ENCODE data around the gene DDRGK1.

DDRGK1 gene

DNA sequence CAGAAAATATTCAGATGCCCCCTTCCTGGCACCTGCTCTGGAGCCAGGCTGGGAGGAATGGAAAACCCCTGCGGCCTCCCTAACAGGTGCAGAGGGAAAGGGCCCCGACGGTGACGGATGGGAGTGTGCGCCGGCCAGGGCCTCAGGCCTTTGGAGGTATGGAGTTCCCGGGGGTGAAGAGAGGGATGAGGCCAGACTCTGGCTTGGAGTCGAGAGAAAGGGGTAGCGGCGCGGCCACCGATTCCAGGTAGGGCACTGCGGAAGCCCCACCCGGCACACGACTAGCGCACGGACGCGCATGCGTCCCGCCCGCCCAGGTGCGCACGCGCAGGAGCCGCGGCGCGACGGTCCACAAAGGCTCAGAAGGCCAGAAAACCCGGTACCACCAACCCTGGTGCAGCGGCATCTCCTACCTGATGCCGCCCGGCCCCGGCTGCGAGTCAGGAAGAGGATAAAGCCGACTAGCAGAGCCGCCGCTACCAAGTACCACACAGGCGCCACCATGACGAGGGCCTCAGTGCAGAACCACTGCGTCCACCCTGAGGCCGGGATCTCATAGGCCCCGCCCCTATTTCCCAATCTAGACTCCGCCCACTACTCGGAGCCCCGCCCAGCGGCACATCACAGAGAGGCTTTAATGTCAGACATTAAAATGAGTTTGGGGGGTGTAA, at the start of gene DDRGK1:
DDRGK1 (minus strand) TSS at position 559 of the 671 bp plus-strand sequence; CDS start at position 504, 55 bp downstream.
- DNase-seq = peak; percentile 88 to 90

DNA sequence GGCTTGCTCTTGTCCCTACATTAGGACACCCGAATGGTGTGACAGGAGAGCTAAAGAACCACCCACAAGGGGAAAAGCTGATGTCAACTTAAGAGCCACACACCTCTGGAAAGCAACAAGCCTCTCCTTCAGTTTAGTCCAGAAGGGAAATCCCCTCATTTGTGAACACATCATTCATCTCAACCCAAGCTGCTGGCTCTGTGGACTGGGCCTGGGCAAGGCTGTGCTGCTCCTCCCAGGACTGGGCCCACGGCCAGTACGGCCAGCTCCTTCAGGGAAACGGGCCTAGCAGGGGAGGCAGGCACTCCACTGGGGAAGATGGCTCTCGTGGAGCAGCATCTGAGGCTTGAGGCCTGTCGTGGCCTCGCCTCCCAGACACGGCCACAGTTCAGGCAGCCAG, 47.3 kb upstream of the DDRGK1 start:
- DNase-seq = no peak

- DNase-seq = no peak
Measured at GRCh38 chr20:3250091-3250504, 45.6 kb upstream of the DDRGK1 start.

DNA sequence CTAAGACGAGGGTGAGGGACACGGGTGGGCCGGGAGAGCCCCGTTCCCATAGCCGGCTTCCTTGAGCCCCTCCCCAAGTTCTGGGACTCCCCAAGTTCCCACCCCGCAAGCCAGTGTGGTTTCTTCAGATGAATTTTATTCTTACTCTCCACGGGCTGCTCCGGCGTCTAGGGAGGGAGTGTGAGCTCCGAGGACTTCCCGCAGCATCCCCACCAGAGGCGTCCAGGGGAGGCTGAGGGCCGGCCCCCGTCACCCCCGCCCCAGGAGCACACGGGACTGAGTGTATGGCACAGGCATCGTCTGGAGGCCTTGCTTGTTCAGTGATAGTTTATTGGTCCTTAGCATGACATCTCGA, 44.5 kb upstream of the DDRGK1 start:
- DNase-seq = no peak

- no peak for DNase-seq
Measured at GRCh38 chr20:3248167-3248992, 43.9 kb upstream of the DDRGK1 start.

- no peak for DNase-seq
Measured at GRCh38 chr20:3247638-3248037, 43.2 kb upstream of the DDRGK1 start.

DNA sequence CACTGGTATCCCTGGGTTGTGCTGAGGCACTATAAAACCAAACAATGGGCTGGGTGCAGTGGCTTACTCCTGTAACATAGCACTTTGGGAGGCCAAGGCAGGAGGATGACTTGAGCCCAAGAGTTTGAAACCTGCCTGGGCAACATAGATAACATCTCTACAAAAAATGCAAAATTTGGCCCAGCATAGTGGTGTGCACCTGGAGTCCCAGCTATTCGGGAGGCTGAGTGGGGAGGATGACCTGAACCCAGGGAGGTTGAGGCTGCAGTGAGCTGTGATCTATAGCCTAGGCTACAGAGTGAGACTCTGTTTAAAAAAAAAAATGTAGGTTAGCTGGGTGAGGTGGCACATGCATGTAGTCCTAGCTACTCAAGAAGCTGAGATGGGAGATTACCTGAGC, 42.2 kb upstream of the DDRGK1 start:
- no peak for DNase-seq

GRCh38 chr20:3245711-3246110, 41.2 kb upstream of the DDRGK1 start:
- no peak for DNase-seq

DNA sequence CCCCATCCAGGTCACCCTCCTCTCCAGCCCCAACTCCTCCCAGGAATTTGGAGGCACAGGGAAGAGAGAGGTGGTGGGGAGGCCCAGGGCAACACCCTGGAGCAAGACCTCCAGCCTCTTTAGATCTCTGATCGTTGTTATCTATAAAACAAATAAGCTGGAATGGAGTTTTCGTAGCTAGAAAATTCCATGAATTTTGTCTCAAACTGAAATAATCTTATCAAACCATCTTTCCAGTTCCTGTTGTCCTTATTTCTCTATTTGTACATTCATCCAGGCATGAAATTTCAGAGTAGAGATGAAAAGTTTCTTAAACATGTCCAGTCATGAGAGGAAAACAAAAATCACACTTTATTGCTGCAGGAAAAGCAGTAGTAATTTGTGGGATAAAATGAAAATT, 40.7 kb upstream of the DDRGK1 start:
- DNase-seq = no peak

DNA sequence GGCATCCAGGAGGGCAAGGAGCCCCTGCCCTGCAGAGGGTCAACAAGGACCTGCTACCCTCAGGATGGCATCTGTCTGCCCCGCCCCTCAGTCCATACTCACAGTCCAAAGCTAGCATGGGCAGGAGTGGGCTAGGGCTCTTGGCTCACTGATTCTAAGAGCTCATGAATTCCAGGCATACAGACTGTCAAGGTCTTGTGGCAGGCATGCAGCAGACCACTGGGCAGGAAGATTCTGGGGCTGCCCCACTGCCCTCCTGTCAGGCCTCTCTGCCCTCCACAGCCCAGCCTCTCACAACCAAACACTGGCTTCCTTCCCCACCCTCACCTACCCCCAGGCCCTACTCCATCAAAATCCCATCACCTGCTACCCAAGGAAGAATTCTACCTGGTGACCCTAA, 40.1 kb upstream of the DDRGK1 start:
- DNase-seq = no peak

DNA sequence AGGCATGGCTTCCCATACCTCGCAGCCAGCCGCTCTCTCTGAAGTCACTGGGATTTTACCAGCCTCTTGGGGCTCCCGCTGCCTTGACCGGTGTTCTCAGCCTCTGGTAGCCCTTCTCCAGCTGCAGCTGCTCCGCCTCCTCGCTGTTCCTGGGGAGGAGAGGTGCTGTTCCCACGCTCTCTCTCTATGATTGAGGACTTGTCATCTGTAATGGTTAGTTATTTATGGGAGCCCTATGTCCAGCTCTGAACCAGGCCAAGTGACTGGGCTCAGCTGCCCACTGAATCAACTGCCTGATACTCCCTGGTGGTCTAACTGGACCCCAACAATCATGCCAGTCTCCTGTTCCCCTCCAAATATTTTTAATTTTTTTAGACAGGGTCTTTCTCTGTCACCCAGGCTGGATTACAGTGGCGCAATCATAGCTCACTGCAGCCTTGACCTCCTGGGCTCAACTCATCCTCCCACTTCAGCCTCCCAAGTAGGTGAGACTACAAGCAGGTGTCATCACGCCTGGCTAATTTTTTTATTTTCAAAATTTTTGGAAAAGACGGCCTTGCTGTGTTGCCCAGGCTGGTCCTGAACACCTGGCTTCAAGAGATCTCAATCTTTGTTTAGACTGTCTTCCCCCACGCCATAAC, 39.4 kb upstream of the DDRGK1 start:
- DNase-seq = no peak

GRCh38 chr20:3242172-3242692, 37.8 kb upstream of the DDRGK1 start:
- no peak for DNase-seq

GRCh38 chr20:3240776-3241363, 36.4 kb upstream of the DDRGK1 start:
- DNase-seq = no peak

- no peak for DNase-seq
Measured at GRCh38 chr20:3239867-3240775, 35.6 kb upstream of the DDRGK1 start.

DNA sequence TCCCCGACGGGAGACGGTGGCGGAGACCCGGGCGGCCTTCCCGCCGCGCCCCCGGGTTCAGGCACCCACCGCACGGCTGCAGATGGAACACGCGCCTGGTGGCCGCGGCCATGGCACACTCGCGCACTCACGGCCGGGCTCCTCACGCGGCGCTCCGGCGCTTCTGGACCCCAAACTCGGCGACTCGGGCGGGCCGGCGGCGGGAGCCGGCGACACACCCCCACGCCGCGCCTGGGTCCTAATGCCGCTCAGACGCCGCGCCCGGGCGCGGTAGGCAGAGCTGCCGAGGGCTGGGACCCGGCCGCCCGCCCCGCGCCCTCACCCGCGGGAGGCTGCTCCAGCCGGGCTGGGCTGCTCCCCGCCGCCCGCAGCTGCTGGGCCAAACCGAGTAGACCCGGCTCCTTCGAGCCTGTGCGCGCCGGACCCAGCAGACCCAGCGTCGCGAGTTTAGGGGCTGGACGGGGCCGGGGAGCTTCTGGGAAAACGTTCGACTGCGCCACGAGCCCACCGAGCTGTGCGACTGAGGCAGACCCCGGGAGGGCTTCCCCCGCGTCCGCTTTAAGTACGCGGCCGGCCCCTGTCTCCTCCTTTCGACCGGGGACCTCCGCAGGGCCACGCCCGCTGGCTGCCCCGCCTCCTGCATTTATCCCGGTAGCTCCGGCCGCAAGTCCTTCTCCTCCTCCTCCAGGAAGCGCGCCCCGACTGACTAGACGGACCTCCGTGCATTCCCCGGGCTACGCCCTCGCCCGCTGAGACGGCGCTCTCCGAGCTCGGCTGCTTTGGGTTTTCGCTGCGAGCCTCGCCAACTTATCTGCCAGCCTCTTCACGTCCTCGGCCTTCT, 34.8 kb upstream of the DDRGK1 start, which contains the start of gene SLC4A11:
SLC4A11 (minus strand) TSS at position 165 of the 841 bp plus-strand sequence; CDS start at position 112, 53 bp downstream.
- DNase-seq = peak in 1 of 2 experiments; percentile 46

GRCh38 chr20:3238616-3239025, 34.1 kb upstream of the DDRGK1 start:
- peak; percentile 28 to 30 for DNase-seq

GRCh38 chr20:3237958-3238615, 33.6 kb upstream of the DDRGK1 start:
- no peak for DNase-seq

- DNase-seq = no peak
Measured at GRCh38 chr20:3237011-3237957, 32.8 kb upstream of the DDRGK1 start.

GRCh38 chr20:3235666-3236324, 31.3 kb upstream of the DDRGK1 start:
- DNase-seq = no peak

All from stimulated activated CD4-positive, alpha-beta T cell treated with anti-CD3 and anti-CD28 coated beads, Interleukin-4, amount 100 ng/mL, for 4 hours (primary cell).